Left forelimb (tissue), 1 donor: ENCODE results near the gene RGS10.
"Not testable (repeated sequence)": the region's sequence is repeated elsewhere in the genome, so short reads cannot be mapped to it uniquely, and the experiment has no call there.

Source experiments
- DNase-seq: peaks from one replicate; pipeline ENCODE4 v3.0.0-alpha.2; 2018; ENCODE audit warnings: low spot score

The RGS10 gene

GRCh38 chr10:119538632-119539358 is 3.7 kb downstream of the RGS10 start:
- no peak for DNase-seq

DNA sequence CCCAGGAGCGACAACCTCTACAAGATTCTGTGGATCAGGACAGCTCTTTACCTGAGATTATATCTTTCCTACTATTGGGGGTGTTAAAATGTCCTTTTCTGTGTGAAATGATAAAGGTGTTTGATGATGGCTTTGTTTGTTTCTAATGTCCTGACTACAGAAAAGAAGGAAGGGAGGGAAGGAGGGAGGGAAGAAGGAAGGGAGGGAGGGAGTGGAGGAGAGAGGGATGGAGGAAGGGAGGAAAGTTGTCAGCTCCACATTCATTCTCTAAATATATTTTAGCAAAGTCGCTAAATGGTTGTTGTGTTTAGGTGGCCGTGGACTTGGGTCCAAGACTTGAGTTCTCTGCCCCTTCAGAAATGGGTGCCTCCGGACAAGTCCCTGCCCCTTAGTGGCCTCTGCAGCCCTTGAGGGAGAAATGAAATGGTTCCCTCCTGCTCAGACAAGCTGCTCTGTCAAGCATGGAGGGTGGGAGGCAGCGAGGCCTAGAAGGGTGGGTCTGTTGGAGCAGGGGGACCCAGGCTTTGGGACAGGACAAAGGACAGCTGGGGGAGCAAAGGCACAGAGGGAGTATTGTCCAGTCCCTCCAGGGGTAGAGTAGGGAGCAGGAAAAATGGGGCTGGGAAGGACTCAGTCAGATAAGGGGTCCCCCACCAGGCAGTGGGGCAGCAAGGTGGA is 4.4 kb downstream of the RGS10 start:
- DNase-seq, result no peak

DNA sequence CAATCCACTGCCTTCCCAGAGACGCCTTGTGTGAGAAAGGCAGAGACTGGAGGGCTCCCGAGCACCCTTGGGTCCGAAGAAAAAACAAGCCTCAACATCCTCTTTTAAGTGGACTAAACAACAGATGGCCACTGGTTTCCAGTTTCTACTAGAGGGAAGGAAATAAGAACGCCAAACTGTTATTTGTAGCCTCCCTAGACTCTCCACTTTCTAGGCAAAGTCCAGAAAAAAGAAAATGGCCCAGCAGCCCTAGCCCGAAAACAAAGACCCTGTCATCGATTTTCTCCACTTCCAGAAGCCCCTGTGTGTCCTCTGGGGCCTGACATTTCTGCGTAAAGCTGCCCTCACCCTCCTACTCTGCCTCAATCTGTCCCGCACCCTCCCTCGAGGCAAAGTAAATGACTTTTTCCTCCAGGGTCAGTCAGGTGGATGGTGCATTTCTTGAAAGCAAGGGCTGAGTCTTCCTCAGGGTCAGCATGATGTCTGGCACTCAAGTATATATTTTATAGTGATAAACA is 6.0 kb downstream of the RGS10 start:
- DNase-seq, result no peak

DNA sequence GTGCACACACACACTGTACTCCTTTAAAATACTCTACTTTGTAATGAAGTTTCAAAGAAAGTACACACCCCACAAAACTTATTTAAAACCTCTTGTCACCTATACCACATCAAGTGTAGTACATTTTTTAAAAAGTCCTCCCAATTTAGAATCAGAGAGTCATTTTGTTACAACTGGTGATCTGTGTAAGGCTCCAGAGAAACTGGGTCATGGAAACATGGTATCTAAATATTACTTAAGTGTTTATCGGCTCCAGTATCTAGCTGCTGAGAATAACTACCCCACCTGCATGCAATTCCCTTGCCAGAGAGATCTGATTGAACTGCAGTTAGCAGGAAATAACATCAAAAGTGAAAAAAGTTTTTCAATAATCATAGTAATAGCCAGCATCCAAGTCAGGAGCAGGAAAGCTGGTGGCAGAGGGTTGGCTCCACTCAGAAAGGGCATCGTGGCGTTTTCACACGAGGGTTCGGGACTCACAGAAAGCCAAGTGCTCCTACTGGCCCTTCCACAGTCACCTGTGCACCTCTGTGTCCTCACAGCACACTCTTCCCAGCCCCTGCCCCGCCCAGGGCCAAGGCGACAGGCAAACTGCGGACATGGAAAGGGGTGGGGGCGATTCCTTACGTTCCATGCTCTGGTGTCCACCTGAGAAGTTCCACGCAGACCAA is 6.5 kb downstream of the RGS10 start:
- no peak for DNase-seq

- no peak for DNase-seq
Observed at GRCh38 chr10:119535305-119535704, 7.2 kb downstream of the RGS10 start.

DNA sequence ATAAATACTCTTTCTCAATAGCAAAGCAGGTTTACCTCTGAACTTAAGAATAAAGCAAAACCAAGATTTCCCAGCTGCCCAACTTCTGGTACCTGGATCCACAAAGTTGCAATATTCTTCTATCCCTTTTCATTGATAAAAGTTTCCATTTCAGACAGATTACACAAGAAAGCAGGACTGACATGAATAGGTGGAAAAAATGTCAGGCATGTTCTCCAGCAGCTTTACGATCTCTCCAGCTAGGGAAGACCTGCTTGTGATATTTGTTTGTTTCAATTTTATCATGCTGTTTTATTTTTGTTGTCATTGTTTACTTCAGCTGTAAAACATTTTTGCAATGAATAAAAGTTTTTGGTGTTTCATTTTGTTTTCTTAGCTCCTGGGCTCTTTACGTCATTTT is 9.0 kb downstream of the RGS10 start:
- DNase-seq, result no peak

GRCh38 chr10:119532791-119533190 is 9.7 kb downstream of the RGS10 start:
- not testable (repeated sequence) for DNase-seq

DNA sequence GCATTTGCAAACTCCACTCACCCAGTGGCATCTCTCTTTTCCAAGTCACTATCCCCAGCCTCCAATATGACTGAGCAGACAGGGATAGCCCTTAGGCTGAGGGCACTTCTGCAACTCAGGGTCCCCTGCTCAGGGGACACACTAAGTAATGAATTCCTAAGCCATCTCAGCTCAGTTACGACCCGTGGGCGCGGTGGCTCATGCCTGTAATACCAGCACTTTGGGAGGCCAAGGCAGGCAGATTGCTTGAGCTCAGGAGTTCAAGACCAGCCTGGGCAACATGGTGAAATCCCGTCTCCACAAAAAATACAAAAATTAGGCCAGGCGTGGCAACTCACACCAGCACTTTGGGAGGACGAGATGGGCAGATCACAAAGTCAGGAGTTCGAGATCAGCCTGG is 10.3 kb downstream of the RGS10 start:
- DNase-seq, result not testable (repeated sequence)

DNA sequence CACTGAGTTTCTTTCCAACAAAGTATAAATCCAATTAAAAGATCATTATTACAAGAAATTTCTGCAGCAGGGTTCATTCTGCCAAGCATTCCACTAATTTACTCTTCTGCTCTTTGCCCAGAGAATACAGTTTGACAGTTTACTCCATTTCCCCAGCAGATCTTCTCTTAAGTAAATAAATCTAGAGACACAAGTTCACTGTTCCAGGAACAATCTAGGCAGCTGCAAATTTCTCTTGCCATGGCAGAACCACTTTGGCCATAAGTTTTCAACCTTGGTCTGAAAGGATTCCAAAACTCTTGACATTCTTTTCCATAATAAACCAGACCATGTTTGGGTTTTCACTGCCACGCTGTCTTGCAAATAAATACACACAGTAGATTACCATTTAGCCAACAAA is 11.5 kb downstream of the RGS10 start:
- DNase-seq, result no peak

- not testable (repeated sequence) for DNase-seq
Observed at GRCh38 chr10:119528663-119529237, 13.8 kb downstream of the RGS10 start.

GRCh38 chr10:119526621-119527592 is 15.6 kb downstream of the RGS10 start:
- DNase-seq, result no peak

DNA sequence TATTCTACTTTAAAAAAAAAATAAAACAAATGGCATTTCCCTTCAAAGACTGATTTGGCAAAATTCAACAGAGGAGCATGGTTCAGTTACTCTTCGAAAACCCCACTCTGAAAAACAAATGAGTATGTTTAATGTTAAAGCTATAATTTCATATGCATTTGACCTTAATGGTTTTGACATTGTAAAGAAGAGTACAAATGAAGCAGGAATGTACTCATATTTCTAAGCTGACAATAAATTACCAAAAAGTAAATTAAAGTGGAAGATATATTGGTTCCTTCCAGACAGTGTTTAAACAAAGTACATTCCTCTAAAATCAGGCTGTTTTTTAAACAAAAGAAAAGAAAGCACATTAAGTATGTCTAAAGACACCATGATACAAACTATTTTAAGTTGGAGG is 16.4 kb downstream of the RGS10 start:
- no peak for DNase-seq

GRCh38 chr10:119525116-119525515 is 17.4 kb downstream of the RGS10 start:
- no peak for DNase-seq

- DNase-seq, result no peak
Observed at GRCh38 chr10:119524720-119525070, 17.8 kb downstream of the RGS10 start.

DNA sequence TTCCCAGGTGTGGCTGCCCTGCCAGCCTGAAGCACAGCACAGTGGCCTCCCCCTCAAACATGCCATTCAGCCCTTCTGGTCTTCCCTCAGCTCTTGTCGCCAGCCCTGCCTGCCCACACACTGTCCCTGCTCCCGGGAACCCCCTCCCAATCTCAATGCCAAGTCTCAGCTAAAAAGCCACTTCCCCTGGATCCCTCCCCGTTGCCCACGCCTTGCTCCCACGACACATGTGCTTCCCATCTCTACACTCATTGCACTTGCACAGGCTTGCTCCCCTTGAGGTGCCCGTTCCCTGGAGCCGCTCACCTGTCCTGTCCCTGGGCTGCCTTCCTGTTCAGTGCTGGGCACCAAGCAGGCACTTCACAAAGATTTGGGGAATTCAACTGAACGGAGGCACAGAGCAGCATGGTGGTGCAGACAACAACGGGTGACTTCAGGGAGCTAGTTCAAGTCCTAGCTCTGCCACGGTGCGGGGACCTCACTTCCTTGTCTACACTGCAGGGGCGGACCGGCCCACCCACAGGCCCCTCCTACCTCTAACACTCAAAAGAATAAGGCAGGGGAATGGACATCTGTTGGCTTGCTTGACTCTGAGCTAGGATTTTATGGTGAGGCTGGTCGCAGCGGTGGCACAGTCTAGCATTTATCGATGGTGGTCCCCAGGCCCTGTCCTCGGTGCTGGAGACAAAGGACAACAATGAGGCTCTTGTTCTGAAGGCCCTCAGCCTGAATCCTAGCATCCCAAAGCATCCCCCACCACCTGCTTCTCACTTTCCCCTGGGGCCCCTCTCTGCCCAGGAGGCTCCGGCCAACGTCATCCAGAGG is 18.4 kb downstream of the RGS10 start:
- DNase-seq, result no peak

DNA sequence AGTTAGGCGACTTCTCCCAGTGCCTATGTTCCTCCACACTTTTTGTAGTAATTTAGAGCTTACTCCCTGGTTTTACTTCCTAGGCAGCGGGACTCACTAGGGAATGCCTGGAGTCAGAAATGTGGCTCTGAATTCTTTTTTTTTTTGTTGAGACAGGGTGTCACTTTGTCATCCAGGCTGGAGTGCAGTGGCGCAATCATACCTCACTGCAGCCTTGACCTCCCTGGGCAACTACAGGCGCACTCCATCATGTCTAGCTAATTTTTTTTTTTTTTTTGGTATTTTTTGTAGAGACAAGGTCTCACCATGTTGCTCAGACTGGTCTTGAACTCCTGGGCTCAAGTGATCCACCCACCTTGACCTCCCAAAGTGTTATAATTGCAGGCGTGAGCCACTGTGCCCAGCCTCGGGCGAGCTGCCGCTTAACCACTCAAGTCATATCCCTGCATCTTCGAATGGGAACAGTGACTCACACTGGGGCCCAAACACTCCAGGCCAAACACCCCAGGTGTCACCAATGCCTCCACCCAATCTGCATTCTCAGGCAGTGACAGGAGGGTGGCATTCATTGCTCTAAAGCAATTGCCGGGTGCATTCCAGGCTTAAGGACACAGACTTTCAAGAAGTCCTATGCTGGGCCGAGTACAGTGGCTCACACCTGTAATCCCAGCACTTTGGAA is 19.6 kb downstream of the RGS10 start:
- DNase-seq, result no peak

DNA sequence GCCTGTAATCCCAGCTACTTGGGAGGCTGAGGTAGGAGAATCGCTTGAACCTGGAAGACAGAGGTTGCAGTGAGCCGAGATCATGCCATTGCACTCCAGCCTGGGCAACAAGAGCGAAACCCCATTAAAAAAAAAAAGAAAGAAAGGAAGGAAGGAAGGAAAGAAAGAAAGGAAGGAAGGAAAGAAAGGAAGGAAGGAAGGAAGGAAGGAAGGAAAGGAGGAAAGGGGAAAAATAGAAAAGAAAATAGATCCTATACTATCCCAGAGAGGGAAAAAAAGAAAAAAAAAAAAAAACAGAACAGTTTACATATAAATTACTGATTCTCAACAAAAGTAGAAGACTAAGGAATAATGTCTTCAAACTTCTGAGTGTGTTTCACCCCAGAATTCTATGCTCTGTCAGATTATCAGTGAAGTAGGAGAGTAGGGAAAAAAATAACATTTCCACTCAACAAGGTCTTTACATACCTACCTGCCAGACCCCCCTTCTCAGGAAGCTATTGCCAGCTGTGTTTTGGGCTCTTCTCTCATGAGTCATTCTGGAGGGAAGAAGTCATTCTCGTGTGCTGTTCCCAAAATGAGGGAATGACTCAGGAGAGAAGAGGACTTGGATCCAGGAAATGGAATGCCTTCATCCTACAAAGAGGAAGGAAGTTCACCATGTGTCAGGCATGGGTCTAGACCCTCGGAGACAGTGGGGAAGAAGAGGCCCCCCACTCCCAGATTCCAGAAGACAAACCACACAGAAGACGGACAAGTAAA is 20.9 kb downstream of the RGS10 start:
- DNase-seq, result no peak

GRCh38 chr10:119520283-119520682 is 22.2 kb downstream of the RGS10 start:
- DNase-seq, result no peak

- DNase-seq, result no peak
Observed at GRCh38 chr10:119518936-119519335, 23.6 kb downstream of the RGS10 start.
